ENCODE data around the gene GPR4.
"Not testable (repeated sequence)": the region's sequence is repeated elsewhere in the genome, so short reads cannot be mapped to it uniquely, and the experiment has no call there.

Gene GPR4

DNA sequence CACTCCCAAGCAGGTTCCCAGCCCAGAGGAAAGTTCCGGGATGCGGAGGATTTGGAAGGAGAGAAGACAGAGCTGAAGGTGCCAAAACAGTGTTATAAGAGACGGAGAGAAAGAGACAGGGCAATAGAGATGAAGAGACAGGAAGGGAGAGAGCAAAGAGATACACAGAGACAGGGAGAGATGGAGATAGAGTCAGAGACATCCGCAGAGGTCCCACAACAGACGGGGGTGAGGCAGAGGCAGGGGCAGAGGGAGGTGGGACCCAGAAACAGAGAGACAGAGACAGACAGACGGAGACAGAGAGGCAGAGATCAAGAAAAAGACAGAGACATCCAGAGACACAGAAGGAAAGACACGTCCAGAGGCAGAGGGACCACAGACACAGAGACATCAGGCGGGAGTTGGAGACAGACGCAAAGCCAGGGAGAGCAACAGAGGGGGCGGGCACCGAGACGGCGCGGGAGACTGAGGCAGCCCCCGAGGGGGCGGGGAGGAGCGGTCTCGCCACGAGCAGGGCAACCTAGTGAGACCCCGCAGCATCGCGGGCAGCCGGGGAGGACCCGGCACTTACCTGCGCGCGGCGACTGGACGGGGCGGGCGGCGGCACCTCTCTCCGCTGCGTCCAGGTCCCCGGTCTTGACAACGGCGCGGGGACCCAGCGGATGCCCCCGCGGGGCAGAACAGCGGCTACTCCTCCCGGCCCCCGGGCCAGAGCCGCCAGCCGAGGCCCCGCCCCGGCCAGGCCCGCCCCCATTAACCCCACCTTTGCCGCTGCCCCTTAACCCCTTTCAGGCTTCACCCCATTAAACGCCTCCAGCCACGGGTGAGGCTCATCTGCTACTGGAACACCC, at the start of gene GPR4:
Gene GPR4, minus strand, starts transcription at position 689 of the 851 bp plus-strand sequence. CDS start 10,346 bp downstream, outside the sequence.
- DNase-seq, result peak; percentile 2

DNA sequence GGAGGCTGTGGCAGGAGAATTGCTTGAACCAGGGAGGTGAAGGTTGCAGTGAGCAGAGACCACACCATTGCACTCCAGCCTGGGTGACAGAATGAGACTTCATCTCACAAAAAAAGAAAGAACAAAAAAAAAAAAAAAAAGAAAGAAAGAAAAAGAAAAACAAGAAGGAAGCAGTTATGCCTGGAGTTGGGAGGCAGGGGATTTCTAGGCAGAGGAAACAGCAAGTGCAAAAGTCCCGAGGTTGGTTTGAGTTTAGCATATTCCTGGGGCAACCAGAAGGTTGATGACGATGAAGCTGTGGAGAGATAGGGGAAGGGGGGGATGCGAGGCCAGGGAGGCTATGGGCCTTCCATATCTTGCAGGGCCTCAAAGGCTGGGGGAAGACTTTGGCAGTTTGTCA, 48.7 kb upstream of the GPR4 start:
- no peak for DNase-seq

DNA sequence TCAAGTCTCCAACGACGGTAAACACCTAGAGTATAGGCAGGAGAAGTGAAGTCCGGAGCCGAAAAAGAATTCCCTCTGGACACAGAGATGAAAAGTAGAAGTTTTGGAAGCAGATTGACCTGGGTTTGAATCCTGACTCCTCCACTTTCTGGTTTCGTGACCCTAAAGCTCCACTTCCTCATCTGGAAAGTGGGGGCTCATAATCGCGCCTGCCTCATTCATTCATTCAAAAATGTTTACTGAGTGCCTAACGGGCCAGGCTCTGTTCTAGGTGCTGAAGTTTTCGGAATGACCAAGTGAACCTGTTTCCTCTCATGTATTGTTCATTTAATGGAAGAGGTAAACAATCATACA, 44.3 kb upstream of the GPR4 start:
- DNase-seq, result no peak

DNA sequence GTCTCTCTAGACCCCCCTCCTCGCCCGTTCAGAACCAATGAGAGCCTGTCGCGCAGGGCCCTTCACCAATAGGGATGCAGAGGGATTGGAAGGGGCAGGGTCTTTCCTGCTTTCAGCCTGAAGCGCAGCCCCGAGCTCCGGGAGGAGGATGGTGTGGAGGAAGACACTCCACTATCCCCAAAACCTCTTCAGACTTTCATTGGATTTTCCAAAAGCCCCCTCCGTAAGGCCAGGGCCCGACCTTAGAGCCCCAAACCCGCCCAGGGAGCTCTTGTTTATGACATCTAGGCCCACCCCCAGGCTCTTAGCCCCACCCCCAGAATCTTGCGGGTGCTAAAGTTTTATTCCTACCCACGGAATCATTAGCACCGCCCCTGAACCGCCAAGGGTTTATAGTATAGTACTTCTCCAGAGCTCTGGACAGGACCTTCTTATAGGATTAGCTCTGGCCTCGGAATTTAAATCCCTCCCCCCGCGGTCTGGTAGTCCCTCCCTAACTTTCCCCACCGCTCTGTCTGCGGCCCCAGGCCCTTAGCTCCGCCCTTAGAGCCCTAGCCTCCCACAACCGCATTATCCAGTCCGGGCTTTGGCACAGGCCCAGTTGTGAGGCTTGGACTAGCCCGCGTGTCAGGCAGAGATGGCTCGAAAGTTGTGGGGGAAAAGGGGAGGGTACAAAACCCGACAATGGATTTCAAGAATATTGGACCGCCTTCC, 43.8 kb upstream of the GPR4 start:
- DNase-seq, result peak; percentile 84

DNA sequence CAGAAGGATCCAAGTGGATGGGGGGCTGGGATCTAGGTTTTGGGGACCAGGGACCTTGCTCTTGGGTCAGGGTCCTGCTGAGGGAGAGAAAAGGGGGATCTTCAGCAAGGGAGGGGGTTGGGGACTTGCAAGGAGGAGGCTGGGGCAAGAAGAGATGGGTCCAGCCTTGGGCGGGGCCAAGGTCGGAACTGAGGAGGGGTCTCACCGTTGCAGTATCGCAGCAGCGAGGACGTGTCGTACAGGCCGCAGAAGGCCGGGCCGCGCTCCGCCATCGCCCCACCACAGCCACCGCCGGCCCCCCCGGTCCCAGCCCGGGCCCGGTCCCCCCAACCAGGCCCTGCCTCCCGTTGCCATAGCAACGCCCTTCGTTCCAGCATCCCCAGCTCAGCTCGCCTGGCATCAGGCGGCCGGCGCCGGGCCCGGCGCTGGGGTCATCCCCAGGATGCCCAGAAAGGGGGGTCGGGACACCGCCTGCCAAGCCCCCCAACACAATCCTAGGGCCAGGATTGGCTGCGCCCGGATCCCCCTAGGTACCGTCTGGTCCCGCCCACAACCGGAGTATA, 43.1 kb upstream of the GPR4 start:
- DNase-seq, result no peak

DNA sequence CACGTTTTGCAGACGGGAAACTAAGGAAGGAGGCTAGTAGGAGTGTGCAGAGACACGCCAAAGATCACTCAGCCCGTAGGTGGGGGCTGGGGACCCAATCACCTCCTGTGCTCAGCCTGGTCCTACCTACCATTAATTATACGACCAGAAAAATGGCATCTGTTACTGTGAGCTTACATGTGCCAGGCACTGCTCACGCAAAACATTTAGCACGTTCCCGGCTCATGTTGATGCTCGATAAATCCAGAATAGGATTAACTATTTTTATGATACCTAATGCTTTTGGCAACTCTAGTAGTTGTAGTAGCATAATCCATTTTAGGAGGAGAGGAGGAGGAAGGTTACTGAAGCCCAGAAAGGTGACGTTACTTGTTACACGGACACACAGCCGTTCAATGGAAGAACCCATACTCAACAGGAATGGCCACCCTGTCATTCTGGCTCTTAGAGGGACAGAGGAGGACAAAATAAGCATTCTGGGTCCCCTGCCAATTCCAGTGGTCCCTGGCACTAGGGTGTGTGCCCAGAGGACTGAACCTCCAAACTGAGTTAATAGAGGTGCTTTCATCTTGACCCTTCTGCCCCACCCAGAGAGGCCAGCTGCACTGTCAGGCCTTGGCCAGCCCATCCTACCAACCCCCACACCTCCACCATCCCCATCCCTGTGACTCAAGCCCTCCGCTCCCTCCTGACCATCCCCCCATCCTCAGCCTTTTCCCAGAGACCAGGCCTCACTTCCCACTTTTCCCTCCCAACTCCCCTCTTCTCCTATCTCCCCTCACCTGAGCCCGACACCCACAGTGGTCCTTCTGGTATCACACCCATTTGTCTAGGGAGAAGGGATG, 42.1 kb upstream of the GPR4 start:
- DNase-seq, result no peak

DNA sequence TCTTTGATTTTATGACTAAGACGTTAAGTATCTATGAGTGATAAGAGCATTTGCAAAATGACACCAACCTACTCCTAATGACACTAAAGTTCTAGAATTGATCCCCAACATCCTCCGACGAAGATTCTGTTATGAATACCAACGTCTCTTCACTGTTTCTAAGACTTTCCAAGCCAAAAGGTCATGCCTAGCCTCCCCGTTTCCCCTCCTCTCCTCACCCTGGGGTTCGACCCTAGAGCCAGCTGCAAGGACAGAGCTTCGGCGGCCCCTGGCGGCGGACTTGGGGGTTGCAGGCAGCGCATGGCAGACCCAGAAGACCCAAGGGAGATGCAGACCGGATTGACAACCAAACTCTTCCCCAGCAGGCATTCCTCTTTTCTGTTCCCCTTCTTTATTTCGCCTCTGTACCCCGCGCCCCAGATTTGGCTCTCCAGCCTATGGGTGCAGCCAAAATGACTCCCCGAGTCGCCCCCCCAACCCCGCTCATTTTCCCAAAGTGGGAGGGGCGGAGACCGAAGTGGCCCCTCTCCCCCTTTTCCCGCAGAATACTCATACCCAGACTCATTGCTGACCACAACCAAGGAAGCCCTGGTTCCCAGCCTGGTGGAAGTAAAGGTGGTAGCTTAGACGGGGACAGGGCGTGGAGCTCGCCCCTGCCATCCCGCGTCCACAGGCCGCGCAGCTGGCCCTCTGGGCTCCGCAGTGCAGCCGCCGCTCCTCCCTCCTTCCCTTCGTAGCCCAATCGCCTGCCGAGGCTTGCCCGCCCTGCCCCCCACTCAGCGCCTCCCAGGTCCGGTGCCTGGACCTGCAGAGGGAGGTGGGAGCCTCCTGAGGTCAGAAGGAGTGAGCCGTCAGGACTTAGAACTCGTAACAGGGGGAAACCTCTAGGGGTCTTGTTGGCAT, 41.3 kb upstream of the GPR4 start:
- DNase-seq, result peak; percentile 75

DNA sequence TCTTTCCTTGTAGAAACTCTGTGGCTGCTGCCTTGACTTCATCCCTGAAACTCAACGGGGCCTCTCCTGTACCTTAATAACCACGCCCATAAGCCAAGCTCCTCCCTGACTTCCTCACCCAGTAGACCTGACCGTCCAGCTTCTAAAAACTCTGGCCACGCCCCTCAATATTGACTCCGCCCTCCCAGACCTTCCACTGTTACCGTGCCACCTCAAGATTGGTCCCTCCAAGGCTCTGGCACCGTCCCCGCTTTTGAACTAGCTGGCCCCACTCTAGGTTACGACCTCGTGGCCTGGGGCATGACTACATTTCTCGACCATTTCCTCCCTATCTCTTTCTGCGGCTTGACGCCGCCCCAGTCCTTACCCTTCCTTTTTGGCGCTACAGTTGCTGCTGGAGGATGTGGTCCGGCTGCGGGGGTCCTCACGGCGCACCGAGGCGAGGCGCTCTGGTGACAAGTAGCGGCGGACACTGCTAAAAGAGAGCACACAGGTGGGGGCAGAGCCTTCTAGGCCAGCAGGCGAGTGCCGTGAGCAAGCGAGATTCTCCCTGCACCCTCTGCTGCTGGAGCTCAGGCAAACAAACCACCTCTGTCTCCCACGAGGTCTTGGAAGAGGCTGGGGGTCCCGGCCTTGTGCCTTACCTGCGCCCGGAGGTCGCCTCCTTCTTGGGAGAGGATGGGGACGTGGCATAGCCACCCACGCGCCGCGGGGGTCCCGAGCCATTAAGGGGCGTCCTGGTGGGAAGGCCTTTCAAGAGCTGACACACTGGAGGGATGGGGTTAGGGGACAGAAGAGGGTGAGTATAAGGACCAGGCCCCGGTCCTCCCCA, 39.5 kb upstream of the GPR4 start:
- peak; percentile 78 for DNase-seq

DNA sequence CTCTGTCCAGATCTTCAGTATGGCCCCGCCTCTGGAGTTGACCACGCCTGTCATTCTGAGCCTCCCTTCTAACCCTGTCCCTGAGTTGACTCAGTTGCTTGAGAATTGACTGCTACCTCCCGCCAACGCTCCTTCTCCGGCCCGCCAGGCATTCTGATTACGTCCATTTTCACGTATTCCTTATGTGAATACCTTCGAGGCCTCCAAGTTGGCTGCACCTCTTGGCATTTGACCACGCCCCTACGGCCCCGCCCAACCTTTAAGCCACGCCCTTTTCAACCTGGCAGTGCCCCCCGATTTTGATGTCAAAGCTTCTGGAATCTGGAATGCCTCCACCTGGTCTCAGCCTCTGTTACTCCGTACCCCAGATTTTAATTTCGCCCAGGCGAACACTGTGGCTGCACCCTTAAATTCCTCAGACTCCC, 38.8 kb upstream of the GPR4 start:
- no peak for DNase-seq

DNA sequence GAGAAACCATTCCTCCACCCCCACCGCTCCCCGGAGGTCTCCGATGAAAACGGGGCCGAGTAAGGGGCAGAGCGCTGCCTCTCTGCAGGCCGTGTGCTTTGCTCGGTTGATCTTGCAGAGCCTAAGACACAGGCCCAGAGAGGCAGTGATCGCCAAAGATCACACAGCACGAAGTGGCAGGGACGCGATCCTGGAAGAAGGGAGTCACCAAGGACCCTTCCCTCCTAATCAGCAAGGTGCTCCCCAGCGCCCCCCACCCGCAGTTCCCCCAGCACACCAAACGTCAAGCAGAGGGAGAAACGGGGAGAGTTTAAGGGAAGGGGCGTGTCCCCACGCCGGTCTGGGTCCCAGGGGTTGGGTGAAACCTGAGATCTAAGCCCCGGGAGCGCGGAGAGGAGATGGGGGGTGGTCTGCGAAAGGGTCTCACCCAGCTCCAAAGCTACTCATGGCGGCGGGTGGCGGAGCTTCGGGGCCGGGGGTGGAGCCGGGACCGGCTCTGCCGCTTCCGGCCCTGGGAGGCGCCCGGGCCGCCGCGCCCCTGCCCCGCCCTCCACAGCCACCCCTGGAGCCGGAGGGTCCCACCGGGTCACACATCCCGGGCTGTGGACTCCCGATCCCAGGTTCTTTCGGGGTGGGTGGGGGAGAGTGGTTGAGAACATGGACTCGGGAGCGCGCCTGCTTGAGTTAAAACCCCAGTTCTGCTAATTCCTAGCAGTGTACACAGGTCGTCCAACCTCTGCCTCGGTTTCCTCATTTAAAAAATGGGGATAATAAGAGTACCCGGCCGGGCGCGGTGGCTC, 37.1 kb upstream of the GPR4 start, which contains the start of gene EML2:
Gene EML2, minus strand, starts transcription at position 468 of the 800 bp plus-strand sequence. Its CDS starts 21 bp downstream, at position 447.
- peak; percentile 3 for DNase-seq

DNA sequence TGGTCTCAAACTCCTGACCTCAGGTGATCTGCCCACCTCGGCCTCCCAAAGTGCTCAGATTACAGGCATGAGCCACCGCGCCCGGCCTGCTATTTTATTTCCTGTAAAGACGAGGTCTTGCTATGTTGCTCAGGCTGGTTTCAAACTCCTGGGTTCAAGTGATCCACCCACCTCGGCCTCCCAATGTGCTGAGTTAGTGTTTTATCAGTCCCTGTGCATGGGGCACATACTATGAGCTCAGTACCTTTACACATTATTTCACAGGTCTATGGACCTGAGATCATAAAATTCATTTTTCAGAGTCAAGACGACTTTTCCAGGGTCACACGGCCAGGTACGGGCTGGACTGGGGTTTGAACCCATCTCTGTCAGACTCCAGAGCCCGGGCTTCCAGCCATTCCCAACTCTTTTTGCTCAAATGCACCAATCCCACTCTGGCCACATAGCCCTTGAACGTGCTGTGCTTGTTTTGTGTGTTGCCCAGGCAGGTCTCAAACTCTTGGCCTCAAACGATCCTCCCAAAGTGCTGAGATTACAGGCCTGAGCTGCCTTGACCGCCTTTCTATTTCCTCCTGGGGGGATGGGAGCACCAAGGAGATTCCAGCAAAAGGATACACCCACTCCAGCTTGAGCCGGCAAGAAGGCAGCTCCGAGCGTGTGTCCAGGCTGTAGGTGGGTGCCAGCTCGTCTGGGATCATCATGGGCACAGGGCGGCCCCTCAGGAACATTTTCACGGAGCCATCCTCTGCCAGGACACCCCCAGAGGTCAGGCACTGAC, 36.1 kb upstream of the GPR4 start:
- DNase-seq, result no peak

DNA sequence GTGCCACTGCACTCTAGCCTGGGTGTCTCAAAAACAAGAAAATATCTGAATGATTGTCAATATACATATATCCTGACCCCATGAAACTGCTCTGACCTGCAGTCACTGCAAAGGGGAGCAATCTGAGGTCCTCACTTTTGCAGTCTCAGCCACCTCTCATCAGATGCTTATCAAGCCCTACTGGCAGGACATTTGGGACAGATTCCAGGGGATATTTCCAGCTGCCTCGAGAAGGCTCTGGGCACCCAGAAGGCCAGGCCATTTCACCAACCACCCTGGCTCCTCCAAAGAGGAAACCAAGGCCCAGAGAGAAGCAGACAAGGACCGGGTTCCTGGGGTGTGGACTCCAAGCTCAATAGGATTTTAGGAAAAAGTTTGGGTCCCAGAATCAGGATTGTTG, 34.9 kb upstream of the GPR4 start:
- no peak for DNase-seq

DNA sequence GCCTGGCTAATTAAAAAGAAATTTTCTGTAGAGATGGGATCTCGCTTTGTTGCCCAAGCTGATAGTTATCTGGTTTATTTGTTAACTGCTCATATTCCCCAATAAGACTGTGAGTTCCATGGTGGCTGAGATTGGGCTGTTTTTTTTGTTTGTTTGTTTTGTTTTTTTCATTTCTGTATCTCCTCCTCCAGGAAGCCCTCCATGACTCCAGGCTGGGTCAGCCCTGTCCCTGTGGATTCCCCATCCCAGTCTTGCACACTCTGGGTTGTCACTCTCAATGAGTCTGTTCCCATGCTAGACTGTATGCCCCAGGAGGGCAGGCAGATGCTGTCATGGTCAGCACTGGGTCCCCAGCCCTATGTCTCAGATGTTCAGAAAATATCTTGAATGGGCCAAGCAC, 34.3 kb upstream of the GPR4 start:
- no peak for DNase-seq

DNA sequence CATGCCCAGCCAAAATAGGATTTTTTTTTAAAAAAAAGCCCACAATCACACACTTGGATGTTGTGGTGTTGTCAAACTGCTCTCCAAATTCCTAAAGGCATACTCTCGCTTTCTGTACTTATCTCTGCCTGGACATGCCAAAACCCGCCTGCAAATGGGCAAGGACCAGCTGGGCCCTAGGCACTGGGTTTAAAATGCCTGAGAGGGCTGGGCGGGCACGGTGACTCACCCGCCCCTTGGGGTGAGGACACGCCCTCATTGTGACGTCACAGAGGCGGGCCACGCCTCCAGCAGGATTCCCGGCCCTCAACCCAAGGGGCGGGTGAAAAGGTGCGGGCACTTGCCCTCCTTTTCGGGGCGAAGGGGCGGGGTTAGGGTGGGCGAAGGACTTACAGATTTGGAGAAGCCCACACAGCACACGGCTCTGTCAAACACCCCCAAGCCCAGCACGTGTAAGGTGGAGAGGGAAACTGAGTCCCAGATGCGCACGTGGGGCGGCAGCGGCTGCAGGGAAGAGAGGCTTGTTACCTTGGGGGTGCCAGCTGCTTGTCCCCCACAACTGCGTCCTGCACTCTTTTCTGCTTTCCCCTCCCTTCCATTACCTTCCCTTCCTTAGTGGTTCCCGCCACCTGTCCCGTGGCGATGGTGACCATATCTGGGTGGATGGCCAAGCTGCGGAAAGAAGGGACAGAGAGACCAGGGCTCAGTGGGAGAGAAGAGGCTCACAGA, 30.6 kb upstream of the GPR4 start:
- DNase-seq, result peak; percentile 20

DNA sequence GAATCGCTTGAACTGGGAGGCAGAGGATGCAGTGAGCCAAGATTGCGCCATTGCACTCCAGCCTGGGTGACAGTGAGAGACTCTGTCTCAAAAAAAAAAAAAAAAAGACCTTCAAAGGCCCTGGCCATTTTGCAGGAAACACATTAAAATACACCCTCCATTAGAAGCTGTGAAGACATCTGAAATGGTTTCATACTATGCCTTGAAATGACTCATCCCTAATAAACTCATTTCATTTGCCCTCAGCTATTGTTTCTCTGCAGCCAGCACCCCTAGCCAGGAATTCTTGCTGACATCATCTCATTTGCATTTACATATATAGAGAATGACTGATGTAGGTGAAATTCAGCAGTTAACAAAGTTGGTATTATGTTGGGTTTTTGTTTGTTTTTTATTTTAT, 28.5 kb upstream of the GPR4 start:
- DNase-seq, result no peak

DNA sequence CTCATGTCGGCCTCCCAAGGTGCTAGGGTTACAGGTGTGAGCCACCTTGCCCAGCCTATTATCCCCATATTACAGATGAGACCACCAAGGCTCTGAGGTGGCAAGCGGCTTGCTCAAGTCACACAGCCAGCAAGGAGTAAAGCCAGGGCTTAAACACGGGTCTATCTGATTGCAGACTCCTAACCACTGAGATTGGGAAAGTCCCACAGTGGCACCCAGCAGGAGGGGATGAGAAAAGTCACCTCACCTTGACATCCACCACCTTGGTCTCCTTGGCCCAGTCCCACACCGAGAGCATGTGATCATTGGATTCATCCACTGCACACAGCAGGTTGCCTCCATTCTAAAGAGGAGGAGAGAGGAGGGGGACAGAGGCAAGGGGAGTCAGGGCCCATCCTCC, 27.7 kb upstream of the GPR4 start:
- DNase-seq, result no peak

DNA sequence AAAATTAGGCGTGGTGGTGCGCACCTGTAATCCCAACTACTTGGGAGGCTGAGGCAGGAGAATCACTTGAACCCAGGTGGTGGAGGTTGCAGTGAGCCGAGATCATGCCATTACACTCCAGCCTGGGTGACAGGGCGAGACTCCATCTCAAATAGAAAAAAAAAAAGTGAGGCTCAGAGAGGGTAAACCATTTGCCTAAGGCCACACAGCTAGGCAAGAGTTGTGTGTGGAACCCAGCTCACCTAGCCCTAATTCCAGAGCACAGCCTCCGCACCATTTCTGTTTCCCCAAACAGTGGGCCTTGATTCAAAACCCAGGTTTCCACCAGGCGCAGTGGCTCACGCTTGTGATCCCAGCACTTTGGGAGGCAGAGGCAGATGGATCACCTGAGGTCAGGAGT, 26.2 kb upstream of the GPR4 start:
- DNase-seq, result not testable (repeated sequence)

DNA sequence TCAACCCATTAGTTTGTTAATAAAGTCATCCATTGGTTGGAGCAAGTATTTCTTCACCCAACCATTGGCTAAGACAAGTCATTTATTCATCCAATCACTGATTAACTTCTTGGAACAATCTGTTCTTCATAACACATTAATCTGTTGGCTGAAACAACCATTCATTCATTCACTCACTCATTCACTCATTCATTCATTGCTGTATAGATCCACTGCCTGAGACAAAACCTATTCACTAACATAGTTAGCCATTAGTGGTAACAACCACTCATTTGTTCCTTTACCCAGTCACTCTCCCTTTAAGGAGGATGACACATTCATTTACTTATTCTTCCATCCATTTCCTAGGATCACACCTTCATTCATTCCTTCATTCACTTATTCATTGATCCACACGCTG, 22.0 kb upstream of the GPR4 start:
- DNase-seq, result no peak

Data from NCI-H526 treated with DMSO at 0.1 percent for 48 hours (cell line).